ENCODE results near the gene RBM45.

RBM45 gene

DNA sequence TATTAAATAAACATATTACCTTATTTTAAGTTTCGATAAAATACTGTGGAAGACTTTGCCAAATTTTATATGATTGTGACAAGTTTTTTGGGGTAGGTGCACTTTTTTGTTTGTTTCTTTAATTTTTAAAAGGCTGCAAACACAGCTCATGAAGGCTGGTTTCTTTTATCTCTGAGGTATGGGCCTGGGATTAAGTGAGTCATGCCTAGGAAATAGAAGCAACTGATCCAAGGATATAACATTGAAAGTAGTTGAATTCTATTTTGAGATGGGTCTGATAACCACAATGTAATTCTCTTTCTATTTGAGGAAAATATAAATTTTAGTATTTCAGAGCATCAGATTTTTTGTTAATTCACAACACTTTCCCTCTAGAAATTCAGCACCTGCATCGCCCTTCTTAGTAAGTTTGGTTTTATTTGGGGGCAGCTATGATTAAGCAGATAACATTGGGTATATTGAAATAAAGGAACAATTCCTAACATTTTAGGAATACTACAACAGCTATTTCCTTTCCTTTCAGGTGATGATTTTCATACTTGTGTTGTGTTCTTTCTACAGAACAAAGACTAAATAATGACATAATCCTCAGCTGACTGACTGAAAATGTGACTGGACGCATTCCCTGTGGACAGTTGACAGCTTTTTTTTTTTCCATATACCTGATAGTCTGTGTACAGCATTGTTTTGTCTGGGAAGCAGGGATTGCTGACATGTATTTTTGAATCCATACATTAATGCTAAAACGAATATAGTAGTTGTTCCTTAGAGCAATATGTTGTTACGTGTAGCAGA is 16.8 kb downstream of the RBM45 start:
- TF ChIP-seq CREB1 (IDR thresholded peaks at IDR 0.05; ENCODE audit: low read depth), result no peak
- TF ChIP-seq EGR1 (IDR thresholded peaks at IDR 0.05), result no peak
- TF ChIP-seq TAF1 (IDR thresholded peaks at IDR 0.05; ENCODE audit: low read depth), result no peak
- TF ChIP-seq FOXM1 (IDR thresholded peaks at IDR 0.05; ENCODE audit: borderline replicate concordance, low read depth), result no peak
- TF ChIP-seq, protein P1, sequence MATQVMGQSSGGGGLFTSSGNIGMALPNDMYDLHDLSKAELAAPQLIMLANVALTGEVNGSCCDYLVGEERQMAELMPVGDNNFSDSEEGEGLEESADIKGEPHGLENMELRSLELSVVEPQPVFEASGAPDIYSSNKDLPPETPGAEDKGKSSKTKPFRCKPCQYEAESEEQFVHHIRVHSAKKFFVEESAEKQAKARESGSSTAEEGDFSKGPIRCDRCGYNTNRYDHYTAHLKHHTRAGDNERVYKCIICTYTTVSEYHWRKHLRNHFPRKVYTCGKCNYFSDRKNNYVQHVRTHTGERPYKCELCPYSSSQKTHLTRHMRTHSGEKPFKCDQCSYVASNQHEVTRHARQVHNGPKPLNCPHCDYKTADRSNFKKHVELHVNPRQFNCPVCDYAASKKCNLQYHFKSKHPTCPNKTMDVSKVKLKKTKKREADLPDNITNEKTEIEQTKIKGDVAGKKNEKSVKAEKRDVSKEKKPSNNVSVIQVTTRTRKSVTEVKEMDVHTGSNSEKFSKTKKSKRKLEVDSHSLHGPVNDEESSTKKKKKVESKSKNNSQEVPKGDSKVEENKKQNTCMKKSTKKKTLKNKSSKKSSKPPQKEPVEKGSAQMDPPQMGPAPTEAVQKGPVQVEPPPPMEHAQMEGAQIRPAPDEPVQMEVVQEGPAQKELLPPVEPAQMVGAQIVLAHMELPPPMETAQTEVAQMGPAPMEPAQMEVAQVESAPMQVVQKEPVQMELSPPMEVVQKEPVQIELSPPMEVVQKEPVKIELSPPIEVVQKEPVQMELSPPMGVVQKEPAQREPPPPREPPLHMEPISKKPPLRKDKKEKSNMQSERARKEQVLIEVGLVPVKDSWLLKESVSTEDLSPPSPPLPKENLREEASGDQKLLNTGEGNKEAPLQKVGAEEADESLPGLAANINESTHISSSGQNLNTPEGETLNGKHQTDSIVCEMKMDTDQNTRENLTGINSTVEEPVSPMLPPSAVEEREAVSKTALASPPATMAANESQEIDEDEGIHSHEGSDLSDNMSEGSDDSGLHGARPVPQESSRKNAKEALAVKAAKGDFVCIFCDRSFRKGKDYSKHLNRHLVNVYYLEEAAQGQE (IDR thresholded peaks at IDR 0.05; ENCODE audit: low read depth), result no peak
- TF ChIP-seq ZBTB7A (IDR thresholded peaks at IDR 0.05; ENCODE audit: low read depth), result no peak
- TF ChIP-seq TCF12 (IDR thresholded peaks at IDR 0.05; ENCODE audit: low read depth), result no peak
- TF ChIP-seq EP300 (IDR thresholded peaks at IDR 0.05; ENCODE audit: borderline replicate concordance), result no peak
- TF ChIP-seq NFIC (IDR thresholded peaks at IDR 0.05), result no peak
- TF ChIP-seq CEBPB (IDR thresholded peaks at IDR 0.05), result no peak
- TF ChIP-seq, protein P2, sequence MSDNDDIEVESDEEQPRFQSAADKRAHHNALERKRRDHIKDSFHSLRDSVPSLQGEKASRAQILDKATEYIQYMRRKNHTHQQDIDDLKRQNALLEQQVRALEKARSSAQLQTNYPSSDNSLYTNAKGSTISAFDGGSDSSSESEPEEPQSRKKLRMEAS (IDR thresholded peaks at IDR 0.05), result no peak
- TF ChIP-seq USF1 (IDR thresholded peaks at IDR 0.05), result no peak

DNA sequence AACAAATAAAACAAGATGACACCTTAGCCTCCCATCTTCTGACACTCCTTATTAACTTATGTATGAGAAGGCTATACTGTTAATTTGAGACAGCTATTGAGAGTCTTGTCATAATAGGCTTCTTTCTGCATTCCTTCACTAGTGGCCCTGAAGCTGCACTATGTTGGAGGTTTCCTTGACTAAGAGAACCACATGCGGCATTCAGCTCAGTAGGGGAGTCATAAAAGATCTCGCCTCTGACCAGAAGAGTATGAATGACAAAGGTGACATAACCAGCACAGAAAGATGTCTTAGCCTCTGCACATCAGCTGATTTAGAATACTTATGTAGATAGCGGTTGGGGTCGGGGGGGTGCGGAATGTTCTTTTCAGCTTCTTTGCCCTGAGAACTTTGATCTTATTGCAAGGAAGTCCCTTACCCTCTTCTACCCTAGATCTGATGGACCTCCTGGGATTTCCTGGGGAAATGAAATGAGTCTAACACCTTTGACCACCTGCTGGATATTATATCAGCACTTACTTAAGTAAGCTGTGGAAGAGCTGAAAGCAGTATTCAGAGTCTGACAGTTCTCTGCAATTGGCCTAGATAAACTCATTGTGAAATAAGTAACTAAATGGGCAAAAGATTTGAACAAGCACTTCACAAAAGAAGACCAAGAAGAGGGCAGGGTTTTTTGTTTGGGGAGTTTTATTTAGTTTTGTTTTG is 24.2 kb downstream of the RBM45 start:
- no peak for TF ChIP-seq EGR1 (IDR thresholded peaks at IDR 0.05)
- TF ChIP-seq RAD21 (IDR thresholded peaks at IDR 0.05; ENCODE audit: low read depth), result no peak
- no peak for TF ChIP-seq FOXM1 (IDR thresholded peaks at IDR 0.05; ENCODE audit: borderline replicate concordance, low read depth)
- no peak for TF ChIP-seq CREB1 (IDR thresholded peaks at IDR 0.05; ENCODE audit: low read depth)
- no peak for TF ChIP-seq EP300 (IDR thresholded peaks at IDR 0.05; ENCODE audit: borderline replicate concordance)

GRCh38 chr2:178142274-178143065 is 30.2 kb downstream of the RBM45 start:
- TF ChIP-seq TCF12 (IDR thresholded peaks at IDR 0.05; ENCODE audit: low read depth) (no peak), TAF1 (IDR thresholded peaks at IDR 0.05; ENCODE audit: low read depth) (no peak), ZBTB7A (IDR thresholded peaks at IDR 0.05; ENCODE audit: low read depth) (no peak), RAD21 (IDR thresholded peaks at IDR 0.05; ENCODE audit: low read depth) (no peak), YY1 (IDR thresholded peaks at IDR 0.05; ENCODE audit: low read depth) (no peak)

GRCh38 chr2:178143481-178143880 is 31.2 kb downstream of the RBM45 start:
- TF ChIP-seq TAF1 (IDR thresholded peaks at IDR 0.05; ENCODE audit: low read depth), result no peak
- no peak for TF ChIP-seq EP300 (IDR thresholded peaks at IDR 0.05; ENCODE audit: borderline replicate concordance)
- no peak for TF ChIP-seq TCF12 (IDR thresholded peaks at IDR 0.05; ENCODE audit: low read depth)
- TF ChIP-seq, protein P2 (IDR thresholded peaks at IDR 0.05), result no peak
- TF ChIP-seq CREB1 (IDR thresholded peaks at IDR 0.05; ENCODE audit: low read depth), result no peak
- TF ChIP-seq EGR1 (IDR thresholded peaks at IDR 0.05), result no peak
- TF ChIP-seq FOXM1 (IDR thresholded peaks at IDR 0.05; ENCODE audit: borderline replicate concordance, low read depth), result no peak
- TF ChIP-seq YY1 (IDR thresholded peaks at IDR 0.05; ENCODE audit: low read depth), result no peak

- TF ChIP-seq TCF12 (IDR thresholded peaks at IDR 0.05; ENCODE audit: low read depth) (no peak), ZBTB7A (IDR thresholded peaks at IDR 0.05; ENCODE audit: low read depth) (no peak), USF1 (IDR thresholded peaks at IDR 0.05) (no peak), EGR1 (IDR thresholded peaks at IDR 0.05) (no peak)
- TF ChIP-seq, protein P1 (IDR thresholded peaks at IDR 0.05; ENCODE audit: low read depth), result no peak
Measured at GRCh38 chr2:178152033-178152432, 39.8 kb downstream of the RBM45 start.
